NCI-H2227 treated with DMSO at 0.1 percent for 48 hours (cell line): ENCODE measurements around the gene RHOC.

Experiments
- DNase-seq: peaks from one replicate; lab custom pipeline; 2025; lab: John Stamatoyannopoulos, UW

The RHOC gene

DNA sequence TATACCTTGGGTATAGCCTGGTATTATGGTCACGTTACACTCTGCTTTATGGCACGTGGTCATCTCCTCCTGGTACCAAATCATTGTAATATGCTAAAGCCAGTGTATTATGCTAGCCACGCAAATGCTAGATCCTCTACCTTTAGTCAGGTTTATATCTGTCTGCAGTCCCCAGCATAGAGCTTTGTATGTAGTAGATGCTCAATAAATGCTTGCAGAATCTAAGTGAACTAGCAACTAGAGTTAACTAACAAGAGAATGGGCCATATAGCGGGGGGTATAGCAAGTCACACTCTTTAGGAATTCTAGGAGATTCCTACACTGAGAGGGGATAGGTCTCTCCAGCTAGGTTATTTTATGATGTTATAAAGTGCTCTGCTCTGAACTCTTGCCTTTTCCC is 29.4 kb downstream of the RHOC start:
- DNase-seq, result no peak

DNA sequence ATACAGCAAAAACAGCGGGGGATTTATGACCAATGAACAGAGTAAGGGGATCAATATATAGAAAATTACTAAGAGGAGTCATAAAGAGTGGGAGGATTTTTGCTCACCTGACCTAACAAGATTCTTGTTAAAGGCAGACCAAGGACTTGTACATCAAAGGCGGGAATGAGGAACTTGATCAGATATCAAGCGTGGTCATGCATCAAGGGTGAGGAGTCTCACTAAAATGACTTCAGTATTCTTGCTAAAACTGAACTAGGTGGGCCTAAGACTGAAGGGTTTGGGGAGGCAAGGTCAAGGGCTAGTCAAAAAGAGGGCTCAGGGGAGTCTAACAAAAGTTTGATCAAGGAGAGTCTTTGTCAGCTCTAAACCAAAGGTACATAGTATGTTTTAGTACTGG is 30.4 kb downstream of the RHOC start:
- DNase-seq, result no peak

- DNase-seq, result no peak
Observed at GRCh38 chr1:112675728-112676381, 31.1 kb downstream of the RHOC start.

GRCh38 chr1:112674986-112675727 is 31.8 kb downstream of the RHOC start:
- DNase-seq, result peak; percentile 57

GRCh38 chr1:112674440-112674985 is 32.4 kb downstream of the RHOC start, which contains the start of gene MOV10:
Gene MOV10 (plus strand): TSS chr1:112674659. CDS start chr1:112674913, 254 bp downstream.
- peak; percentile 74 for DNase-seq

DNA sequence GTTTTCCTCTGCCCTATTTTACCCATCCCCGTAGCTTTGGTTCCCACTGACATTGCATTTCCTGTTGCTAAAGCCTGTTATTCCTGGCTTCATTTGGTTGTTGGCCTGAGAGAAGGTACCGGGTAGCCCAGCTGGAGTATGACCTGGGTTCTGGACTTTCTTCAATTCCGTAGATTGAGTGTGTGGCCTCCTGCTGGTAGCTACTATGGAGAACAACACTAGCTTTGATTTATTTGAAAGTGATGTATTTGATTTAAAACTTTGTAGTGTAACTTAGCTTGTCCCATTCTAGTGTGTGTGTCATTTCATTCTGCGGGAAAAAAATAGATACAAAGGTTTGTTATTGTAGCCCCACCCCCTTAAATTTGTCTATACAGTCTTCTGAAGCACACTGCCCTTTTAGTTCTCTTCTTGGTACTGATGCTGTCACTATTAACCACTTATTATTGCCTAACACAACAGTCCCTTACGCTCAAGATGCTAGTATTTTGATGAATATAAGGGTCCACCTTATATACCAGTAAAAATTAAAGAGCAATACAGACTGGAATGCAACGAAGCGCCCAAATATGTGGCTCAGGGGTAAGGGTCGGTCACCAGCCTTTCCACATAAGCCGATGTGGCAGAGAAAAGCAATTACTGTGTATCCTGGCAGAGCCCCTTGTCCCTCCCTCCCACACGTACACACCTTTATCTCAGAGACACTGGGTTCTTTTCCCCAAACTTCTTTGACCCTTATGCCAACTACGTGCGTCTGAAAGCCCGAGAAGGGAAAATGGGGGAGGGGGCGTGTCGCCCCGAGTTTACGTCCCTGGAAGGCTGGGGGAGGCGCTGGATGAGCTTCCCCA is 33.1 kb downstream of the RHOC start:
- no peak for DNase-seq

- DNase-seq, result no peak
Observed at GRCh38 chr1:112672842-112673241, 34.1 kb downstream of the RHOC start.

DNA sequence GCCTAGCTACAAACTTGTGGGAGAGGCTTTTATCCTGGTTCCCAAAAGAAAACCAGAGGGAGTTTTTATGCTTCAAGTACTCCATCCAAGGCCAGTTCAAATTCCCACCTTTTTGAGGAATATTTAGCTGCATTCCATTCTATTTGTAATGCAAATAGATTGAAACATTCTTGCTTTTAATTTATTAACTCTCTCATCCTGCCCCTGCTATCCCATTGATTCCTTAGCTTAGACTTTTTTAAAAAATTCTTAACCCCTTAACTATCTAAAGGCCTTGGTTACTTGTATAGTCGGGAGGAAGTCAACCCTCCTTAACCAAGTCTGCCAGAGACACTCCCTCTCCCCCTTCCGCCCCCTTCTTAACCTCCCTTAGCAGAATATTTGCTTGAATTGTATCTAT is 34.9 kb downstream of the RHOC start:
- no peak for DNase-seq

DNA sequence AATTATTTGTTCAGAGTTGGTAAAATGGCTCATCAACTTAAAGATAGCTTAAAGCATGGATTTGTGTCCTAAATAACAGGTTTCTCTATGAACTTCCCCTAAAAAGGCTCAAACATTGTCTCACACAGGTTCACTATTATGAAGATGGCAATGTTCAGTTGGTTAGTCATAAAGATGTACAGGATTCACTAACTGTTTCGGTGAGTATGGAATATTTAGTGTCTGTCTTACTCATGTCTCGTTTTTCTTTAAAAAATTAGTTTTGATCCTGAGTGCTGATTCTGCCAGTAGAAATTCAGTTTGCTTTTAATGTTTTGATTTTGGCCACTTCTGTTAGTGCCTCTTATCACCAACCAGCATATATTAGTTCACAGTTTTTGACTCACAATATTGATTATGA is 40.0 kb downstream of the RHOC start:
- no peak for DNase-seq

DNA sequence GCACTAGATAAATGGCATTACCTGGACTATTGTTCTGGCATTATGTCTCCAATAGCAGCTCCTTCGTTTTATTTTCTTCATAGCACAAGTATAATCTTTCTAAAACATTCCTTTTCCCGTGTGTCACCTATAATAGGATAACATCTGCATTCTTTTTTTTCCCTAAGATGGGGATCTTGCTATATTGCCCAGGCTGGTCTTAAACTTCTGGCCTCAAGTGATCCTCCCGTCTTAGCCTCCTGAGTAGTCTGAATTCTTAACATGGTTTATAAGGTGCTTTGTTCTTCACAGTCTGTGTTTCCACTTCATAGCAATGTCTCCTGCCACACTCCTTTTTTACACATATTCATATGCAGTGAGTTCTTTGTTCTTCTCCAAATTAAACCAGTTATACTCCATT is 41.1 kb downstream of the RHOC start:
- DNase-seq, result no peak

DNA sequence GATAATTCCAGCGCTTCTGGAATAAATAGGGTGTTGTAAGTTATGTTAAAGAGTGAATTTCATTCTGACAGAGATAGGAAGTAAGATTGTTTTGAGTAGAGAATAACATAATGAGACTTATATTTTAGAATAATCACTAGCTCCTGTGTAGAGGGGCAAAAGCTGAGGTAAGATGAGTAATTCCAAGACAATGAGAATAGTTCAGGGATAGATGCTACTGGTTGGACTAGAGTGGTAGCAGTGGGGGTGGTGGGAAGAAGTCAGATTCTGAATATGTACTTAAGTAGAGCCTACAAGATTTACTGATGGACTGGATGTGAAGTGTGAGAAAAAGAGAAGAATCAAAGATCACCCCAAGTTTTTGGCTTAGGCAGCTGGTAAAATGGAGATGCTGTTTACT is 55.7 kb downstream of the RHOC start:
- DNase-seq, result no peak
